Vagina (tissue), 2 donors: ENCODE results near the gene RNASE8. TPM values are rescaled to one million over a fixed set of nuclear protein-coding genes. Genes with fewer than 3 reads are reported as not detected.

Experiments
- DNase-seq, 2 donors: peaks; one replicate each; pipeline ENCODE4 v3.0.0-alpha.2; 2017; ENCODE audit errors: extremely low spot score in 2 of 2
- H3K27ac ChIP-seq: fragments of 200-600 bp; sonication (generic); one replicate; pipeline ENCODE4 v1.5.1; 2019
- H3K27me3 ChIP-seq: fragments of 200-600 bp; sonication (generic); one replicate; pipeline ENCODE4 v1.5.1; 2019
- H3K36me3 ChIP-seq, 2 donors: fragments of 200-600 bp; sonication (generic); one replicate each; pipeline ENCODE4 v1.5.1; 2017 to 2019
- H3K4me1 ChIP-seq: fragments of 200-600 bp; sonication (generic); one replicate; pipeline ENCODE4 v1.5.1; 2019
- H3K4me3 ChIP-seq, 2 donors: fragments of 200-600 bp; sonication (generic); 1 replicate in 1 of 2; 2 replicates in 1 of 2; pipeline ENCODE4 v1.5.1; 2016 to 2019
- H3K9me3 ChIP-seq: fragments of 200-600 bp; sonication (generic); one replicate; pipeline ENCODE4 v1.5.1; 2019
- POLR2A ChIP-seq, 2 donors: fragments of 450-650 bp; IDR thresholded peaks; one replicate each; pipeline ENCODE4 v1.6.1; 2017; ENCODE audit warnings: antibody characterized with exemption in 2 of 2, mild to moderate bottlenecking in 2 of 2, moderate library complexity in 2 of 2
- POLR2AphosphoS5 ChIP-seq, 2 donors: sonication (generic); formaldehyde crosslinking; IDR thresholded peaks; one replicate each; pipeline ENCODE4 v1.9.0; 2017; ENCODE audit warnings: antibody characterized with exemption in 2 of 2, mild to moderate bottlenecking in 2 of 2, low read depth in 1 of 2; ENCODE audit not compliant: insufficient read depth in 1 of 2
- intact Hi-C: fragments of 100-400 bp; cut with DNase I; formaldehyde crosslinking; loops from one replicate; pipeline ENCODE4 v1.15.1; 2023
- total RNA-seq: library from RNA; depleted of rRNA; stranded (reverse); fragments of >200 nt; gene quantifications from one replicate; pipeline ENCODE4 v1.2.3, GENCODE V29; 2016
- TF ChIP-seq, protein P1 (sequence below), 3 experiments: fragments of 450-650 bp in 2 of 3; fragments of 200-600 bp in 1 of 3; sonication (generic) in 1 of 3; IDR thresholded peaks; one replicate each; pipeline ENCODE4 v1.5.1; 2017 to 2019; ENCODE audit warnings: antibody characterized with exemption in 3 of 3, mild to moderate bottlenecking in 2 of 3, moderate library complexity in 2 of 3

RNASE8 gene
- total RNA-seq, 1 donor from 2014 or later, result not detected

- Histone ChIP-seq H3K9me3 (no peaks in the 10 kb centered on the region), H3K4me1 (no peaks in the 10 kb centered on the region)
- intact Hi-C loops, result no loop called here
Observed at GRCh38 chr14:21061347-21061668, 3.7 kb downstream of the RNASE8 start.

GRCh38 chr14:21063479-21063878 is 5.9 kb downstream of the RNASE8 start:
- Histone ChIP-seq H3K27me3 (no peaks in the 10 kb centered on the region), H3K27ac (no peak overlapping the region), H3K9me3 (no peaks in the 10 kb centered on the region), H3K4me3 (no peak overlapping the region), H3K36me3 (no peaks in the 10 kb centered on the region), H3K4me1 (peaks cover 3% of the 10 kb centered on the region)
- TF ChIP-seq, protein P1, sequence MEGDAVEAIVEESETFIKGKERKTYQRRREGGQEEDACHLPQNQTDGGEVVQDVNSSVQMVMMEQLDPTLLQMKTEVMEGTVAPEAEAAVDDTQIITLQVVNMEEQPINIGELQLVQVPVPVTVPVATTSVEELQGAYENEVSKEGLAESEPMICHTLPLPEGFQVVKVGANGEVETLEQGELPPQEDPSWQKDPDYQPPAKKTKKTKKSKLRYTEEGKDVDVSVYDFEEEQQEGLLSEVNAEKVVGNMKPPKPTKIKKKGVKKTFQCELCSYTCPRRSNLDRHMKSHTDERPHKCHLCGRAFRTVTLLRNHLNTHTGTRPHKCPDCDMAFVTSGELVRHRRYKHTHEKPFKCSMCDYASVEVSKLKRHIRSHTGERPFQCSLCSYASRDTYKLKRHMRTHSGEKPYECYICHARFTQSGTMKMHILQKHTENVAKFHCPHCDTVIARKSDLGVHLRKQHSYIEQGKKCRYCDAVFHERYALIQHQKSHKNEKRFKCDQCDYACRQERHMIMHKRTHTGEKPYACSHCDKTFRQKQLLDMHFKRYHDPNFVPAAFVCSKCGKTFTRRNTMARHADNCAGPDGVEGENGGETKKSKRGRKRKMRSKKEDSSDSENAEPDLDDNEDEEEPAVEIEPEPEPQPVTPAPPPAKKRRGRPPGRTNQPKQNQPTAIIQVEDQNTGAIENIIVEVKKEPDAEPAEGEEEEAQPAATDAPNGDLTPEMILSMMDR (IDR thresholded peaks at IDR 0.05), result no peak
- no peak for TF ChIP-seq POLR2A (IDR thresholded peaks at IDR 0.05)
- no peak for TF ChIP-seq POLR2AphosphoS5 (IDR thresholded peaks at IDR 0.05; ENCODE audit: insufficient read depth in 1 of 2, low read depth in 1 of 2)
- no peak for DNase-seq
- intact Hi-C loops, result no loop called here

More at GRCh38 chr14:21061347-21061668, 3.7 kb downstream of the RNASE8 start:
- no peak for TF ChIP-seq POLR2A (IDR thresholded peaks at IDR 0.05)
- TF ChIP-seq, protein P1 (IDR thresholded peaks at IDR 0.05), result no peak
- TF ChIP-seq POLR2AphosphoS5 (IDR thresholded peaks at IDR 0.05; ENCODE audit: insufficient read depth in 1 of 2, low read depth in 1 of 2), result no peak
- H3K27ac ChIP-seq, result no peak overlapping the region
- no peak overlapping the region for H3K4me3 ChIP-seq
- no peaks in the 10 kb centered on the region for H3K27me3 ChIP-seq
- H3K36me3 ChIP-seq, result no peaks in the 10 kb centered on the region
- DNase-seq, result no peak

GRCh38 chr14:21066882-21067502 is 9.4 kb downstream of the RNASE8 start:
- TF ChIP-seq POLR2AphosphoS5 (IDR thresholded peaks at IDR 0.05; ENCODE audit: insufficient read depth in 1 of 2, low read depth in 1 of 2), result no peak
- TF ChIP-seq, protein P1 (IDR thresholded peaks at IDR 0.05), result no peak
- TF ChIP-seq POLR2A (IDR thresholded peaks at IDR 0.05), result no peak
- Histone ChIP-seq H3K27me3 (no peaks in the 10 kb centered on the region), H3K4me3 (no peak overlapping the region), H3K27ac (no peak overlapping the region), H3K36me3 (no peaks in the 10 kb centered on the region), H3K9me3 (no peaks in the 10 kb centered on the region), H3K4me1 (peaks cover 31% of the 10 kb centered on the region)
- no peak for DNase-seq
- intact Hi-C loops, result no loop called here

- no peaks in the 10 kb centered on the region for H3K36me3 ChIP-seq
- no peaks in the 10 kb centered on the region for H3K9me3 ChIP-seq
- H3K27me3 ChIP-seq, result no peaks in the 10 kb centered on the region
- peak overlapping the region; percentile 95 for H3K27ac ChIP-seq
- intact Hi-C loops, result loop anchor here (1.0 kb wide), 1 partner anchor 36 kb away; no protein-coding TSS in a partner anchor
- DNase-seq, result no peak
- peaks cover 45% of the 10 kb centered on the region for H3K4me1 ChIP-seq
- TF ChIP-seq POLR2A (IDR thresholded peaks at IDR 0.05) (no peak), POLR2AphosphoS5 (IDR thresholded peaks at IDR 0.05; ENCODE audit: insufficient read depth in 1 of 2, low read depth in 1 of 2) (peak in 1 of 2 donors; percentile 33)
- TF ChIP-seq, protein P1 (IDR thresholded peaks at IDR 0.05), result peak in 2 of 3 experiments; percentile 68 to 75
- H3K4me3 ChIP-seq, result peak overlapping the region; percentile 71 to 73
Observed at GRCh38 chr14:21068521-21069387, 11.1 kb downstream of the RNASE8 start.
